CD4-positive, alpha-beta T cell treated with Interleukin-10 for 1 hour (primary cell): ENCODE results near the gene OR10P1.

Source experiments
- DNase-seq: peaks from one replicate; pipeline ENCODE4 v3.0.0-alpha.2; 2020

The OR10P1 gene

GRCh38 chr12:55686366-55687010, 49.8 kb downstream of the OR10P1 start:
- no peak for DNase-seq
